ENCODE data around the gene PDE1C. TPM values are rescaled to one million over a fixed set of nuclear protein-coding genes. Genes with fewer than 3 reads are reported as not detected.

Gene PDE1C
- total RNA-seq (2021; fragmentation: NEBNext Ultra II Directional; extraction: Animal tissue kit (Norgen Biotek cat#: 25700)): 1 to 10 TPM in 4 of 6 experiments, under 1 TPM in 2; 0.19 to 1.9 (median 1.2) TPM
- long read RNA-seq, partial matches to known transcripts: 1 of 2 reads
- long read RNA-seq, other reads (novel, unspliced or antisense): 1 of 2 reads

- no peaks in the 10 kb centered on the region for H3K4me1 Mint-ChIP-seq (ENCODE audit: low read depth)
- H3K27ac Mint-ChIP-seq: no peak within 1 kb of the TSS
- peak within 1 kb of the TSS; percentile 34 for H3K4me3 Mint-ChIP-seq
- peaks cover 5% of the 10 kb centered on the region for H3K27me3 Mint-ChIP-seq (ENCODE audit: insufficient read depth)
- H3K36me3 Mint-ChIP-seq (ENCODE audit: low read depth): no peaks in the 10 kb centered on the region
- TF ChIP-seq CTCF (IDR thresholded peaks at IDR 0.05): no peak
- DNase-seq: no peak
- H3K9me3 Mint-ChIP-seq: peaks cover 4% of the 10 kb centered on the region; the same call in 1 of the 2 replicates
Measured at GRCh38 chr7:32070406-32071360, at the start of gene PDE1C. PDE1C (minus strand) TSS chr7:32070407.

- H3K27ac Mint-ChIP-seq: no peak overlapping the region
- peaks cover 34% of the 10 kb centered on the region for H3K9me3 Mint-ChIP-seq
- H3K4me3 Mint-ChIP-seq: no peak overlapping the region
- DNase-seq: no peak
- peaks cover 2% of the 10 kb centered on the region; the same call in 1 of the 2 replicates for H3K27me3 Mint-ChIP-seq (ENCODE audit: insufficient read depth)
- TF ChIP-seq CTCF (IDR thresholded peaks at IDR 0.05): no peak
- no peaks in the 10 kb centered on the region; the same call in 1 of the 2 replicates for H3K4me1 Mint-ChIP-seq (ENCODE audit: low read depth)
- H3K36me3 Mint-ChIP-seq (ENCODE audit: low read depth): no peaks in the 10 kb centered on the region
Measured at GRCh38 chr7:32119790-32120196, 49.6 kb upstream of the PDE1C start.

DNA sequence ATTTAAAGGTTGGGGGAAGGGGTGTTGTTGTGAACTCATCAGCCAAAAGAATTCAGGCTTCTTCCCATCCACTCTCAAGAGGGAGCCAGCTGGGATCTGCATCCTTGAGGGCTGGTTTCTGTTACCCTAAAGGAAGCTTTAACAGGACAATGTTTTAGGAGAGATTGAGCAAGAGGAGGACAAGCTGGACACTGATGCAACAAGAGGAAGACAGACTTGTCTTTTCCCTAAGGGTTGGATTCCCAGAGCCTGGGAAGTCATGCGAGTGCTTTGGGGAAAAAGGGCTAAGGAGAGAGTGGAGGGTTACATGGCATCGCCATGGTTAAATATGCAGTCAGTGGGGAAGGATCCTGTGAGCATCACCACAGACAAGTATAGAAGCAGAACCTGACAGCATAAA is 47.6 kb upstream of the PDE1C start:
- H3K4me1 Mint-ChIP-seq (ENCODE audit: low read depth): no peaks in the 10 kb centered on the region; the same call in 1 of the 2 replicates
- DNase-seq: no peak
- peaks cover 2% of the 10 kb centered on the region; the same call in 1 of the 2 replicates for H3K27me3 Mint-ChIP-seq (ENCODE audit: insufficient read depth)
- peaks cover 26% of the 10 kb centered on the region for H3K9me3 Mint-ChIP-seq
- no peaks in the 10 kb centered on the region for H3K36me3 Mint-ChIP-seq (ENCODE audit: low read depth)
- H3K27ac Mint-ChIP-seq: no peak overlapping the region
- no peak for TF ChIP-seq CTCF (IDR thresholded peaks at IDR 0.05)
- H3K4me3 Mint-ChIP-seq: no peak overlapping the region

GRCh38 chr7:32116436-32116835 is 46.2 kb upstream of the PDE1C start:
- peaks cover 28% of the 10 kb centered on the region for H3K9me3 Mint-ChIP-seq
- no peak for DNase-seq
- TF ChIP-seq CTCF (IDR thresholded peaks at IDR 0.05): no peak
- no peak overlapping the region for H3K27ac Mint-ChIP-seq
- H3K36me3 Mint-ChIP-seq (ENCODE audit: low read depth): peaks cover 6% of the 10 kb centered on the region; the same call in 1 of the 2 replicates
- peaks cover 2% of the 10 kb centered on the region; the same call in 1 of the 2 replicates for H3K27me3 Mint-ChIP-seq (ENCODE audit: insufficient read depth)
- H3K4me3 Mint-ChIP-seq: no peak overlapping the region
- no peaks in the 10 kb centered on the region; the same call in 1 of the 2 replicates for H3K4me1 Mint-ChIP-seq (ENCODE audit: low read depth)

DNA sequence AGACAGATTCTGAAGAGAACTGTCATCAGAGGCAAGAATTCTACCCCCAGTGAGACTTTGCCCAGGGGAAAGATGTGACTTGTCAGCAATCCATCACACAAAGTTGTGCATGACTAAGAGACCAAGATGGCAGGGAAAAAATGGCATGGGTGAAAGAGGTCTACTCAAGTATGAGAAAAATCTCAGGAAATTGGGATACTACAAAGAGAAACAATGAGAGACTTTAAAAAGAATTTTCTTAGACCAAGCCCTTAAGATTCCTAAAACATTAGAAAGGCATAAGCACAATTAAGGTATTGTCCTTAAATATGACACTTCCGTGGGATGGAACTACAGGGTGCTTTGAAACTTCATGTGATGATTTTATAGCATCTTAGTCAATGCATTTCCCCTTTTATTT is 45.6 kb upstream of the PDE1C start:
- H3K27ac Mint-ChIP-seq: no peak overlapping the region
- H3K36me3 Mint-ChIP-seq (ENCODE audit: low read depth): peaks cover 6% of the 10 kb centered on the region; the same call in 1 of the 2 replicates
- H3K9me3 Mint-ChIP-seq: peaks cover 34% of the 10 kb centered on the region
- H3K4me3 Mint-ChIP-seq: no peak overlapping the region
- H3K27me3 Mint-ChIP-seq (ENCODE audit: insufficient read depth): peaks cover 2% of the 10 kb centered on the region; the same call in 1 of the 2 replicates
- no peaks in the 10 kb centered on the region; the same call in 1 of the 2 replicates for H3K4me1 Mint-ChIP-seq (ENCODE audit: low read depth)
- DNase-seq: no peak
- no peak for TF ChIP-seq CTCF (IDR thresholded peaks at IDR 0.05)
